Measurements from ENCODE around the gene LIMCH1. TPM values are rescaled to one million over a fixed set of nuclear protein-coding genes. Genes with fewer than 3 reads are reported as not detected.

Gene LIMCH1
- total and polyA plus RNA-seq, 12 donors, result 28.2 to 206 (median 62.3) TPM

DNA sequence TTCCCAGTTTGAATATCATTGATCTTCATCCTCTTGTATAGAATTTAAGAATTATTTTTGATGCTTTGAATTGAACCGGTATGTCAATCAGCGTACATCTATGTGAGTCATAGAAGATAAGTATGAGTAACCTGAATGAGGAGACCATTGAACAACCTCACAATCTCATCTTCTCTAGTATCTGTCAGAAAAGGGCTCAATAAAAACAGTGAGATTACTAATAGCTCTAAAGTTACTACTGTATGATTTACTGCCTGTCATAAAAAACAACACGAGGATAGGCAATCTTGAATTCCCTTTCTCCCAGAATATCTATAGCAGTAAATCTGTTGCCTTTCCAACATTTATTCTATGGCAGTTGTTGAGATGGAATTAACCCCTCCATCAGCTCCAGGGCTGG, 174.5 kb downstream of the LIMCH1 start:
- H3K27me3 ChIP-seq, result peaks cover 14% of the 10 kb centered on the region
- no peaks in the 10 kb centered on the region for H3K9me3 ChIP-seq (replicated peaks in 1 of 3)
- H3K36me3 ChIP-seq (replicated peaks in 1 of 2), result no peaks in the 10 kb centered on the region
- 43 to 69% (median 61%) methylated on average over 3 of the region's 3 CpGs for WGBS, 4 donors
- TF ChIP-seq CTCF (IDR thresholded peaks at IDR 0.05) (no peak), POLR2A (IDR thresholded peaks at IDR 0.05) (no peak)
- H3K4me1 ChIP-seq (replicated peaks in 1 of 2), result no peaks in the 10 kb centered on the region
- no peak overlapping the region for H3K4me3 ChIP-seq
- no peak for DNase-seq
- intact Hi-C loops (cut with DNase I), result no loop called here
- no peak overlapping the region for H3K27ac ChIP-seq

DNA sequence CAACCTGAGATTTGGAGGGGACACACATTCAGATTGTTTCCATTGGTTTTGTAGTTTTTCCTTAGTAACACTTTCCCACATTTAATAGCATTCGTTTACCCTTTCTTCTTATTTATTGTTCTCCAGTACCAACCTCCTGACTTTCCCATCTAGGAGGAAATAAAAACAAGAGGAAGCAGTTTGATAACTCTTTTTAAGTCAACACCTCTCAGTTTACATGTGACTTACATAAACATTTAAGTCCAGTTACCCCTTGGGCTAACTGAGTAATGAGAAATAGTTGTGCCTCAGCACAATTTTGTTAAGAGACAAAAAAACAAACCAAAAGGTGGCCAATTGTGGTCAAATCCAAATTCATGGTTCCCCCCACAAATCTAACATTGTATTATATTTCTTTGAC, 175.8 kb downstream of the LIMCH1 start:
- Histone ChIP-seq H3K4me3 (no peak overlapping the region), H3K4me1 (replicated peaks in 1 of 2) (no peaks in the 10 kb centered on the region), H3K9me3 (replicated peaks in 1 of 3) (no peaks in the 10 kb centered on the region), H3K27me3 (peaks cover 14% of the 10 kb centered on the region), H3K36me3 (replicated peaks in 1 of 2) (no peaks in the 10 kb centered on the region), H3K27ac (no peak overlapping the region)
- DNase-seq, result no peak
- WGBS, 4 donors, result 60 to 75% (median 67%) methylated on average over 1 of the region's 1 CpG
- intact Hi-C loops (cut with DNase I), result no loop called here
- TF ChIP-seq CTCF (IDR thresholded peaks at IDR 0.05) (no peak), POLR2A (IDR thresholded peaks at IDR 0.05) (no peak)

GRCh38 chr4:41714364-41715000, 176.5 kb downstream of the LIMCH1 start:
- Histone ChIP-seq H3K4me3 (no peak overlapping the region), H3K27me3 (peaks cover 14% of the 10 kb centered on the region), H3K9me3 (replicated peaks in 1 of 3) (no peaks in the 10 kb centered on the region), H3K4me1 (replicated peaks in 1 of 2) (no peaks in the 10 kb centered on the region), H3K36me3 (replicated peaks in 1 of 2) (no peaks in the 10 kb centered on the region), H3K27ac (no peak overlapping the region)
- intact Hi-C loops (cut with DNase I), result no loop called here
- DNase-seq, result no peak
- TF ChIP-seq POLR2A (IDR thresholded peaks at IDR 0.05) (no peak), CTCF (IDR thresholded peaks at IDR 0.05) (no peak)
- 65 to 77% (median 70%) methylated on average over 6 of the region's 6 CpGs for WGBS, 4 donors

DNA sequence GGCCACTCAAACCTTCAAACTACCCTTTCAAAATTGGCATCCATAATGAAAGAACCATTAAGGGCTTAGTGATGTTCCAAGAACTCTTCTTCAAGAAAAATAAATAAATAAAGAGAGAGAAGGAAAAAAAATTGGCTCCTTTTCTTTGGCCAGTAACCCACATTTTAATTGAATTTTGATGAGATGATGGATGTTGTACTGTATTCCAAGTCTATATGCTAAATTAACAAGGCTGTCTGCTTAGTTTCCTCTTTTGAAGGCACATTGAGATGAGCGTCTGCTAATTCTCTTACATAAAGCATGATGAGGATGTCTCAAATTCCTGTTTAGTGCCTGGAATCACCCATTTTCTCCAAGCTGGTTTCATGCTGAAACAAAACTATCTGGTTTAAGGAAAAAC, 177.2 kb downstream of the LIMCH1 start:
- H3K27me3 ChIP-seq, result peaks cover 14% of the 10 kb centered on the region
- no peaks in the 10 kb centered on the region for H3K4me1 ChIP-seq (replicated peaks in 1 of 2)
- 60 to 77% (median 72%) methylated on average over 1 of the region's 1 CpG for WGBS, 4 donors
- DNase-seq, result no peak
- H3K27ac ChIP-seq, result no peak overlapping the region
- TF ChIP-seq CTCF (IDR thresholded peaks at IDR 0.05) (no peak), POLR2A (IDR thresholded peaks at IDR 0.05) (no peak)
- intact Hi-C loops (cut with DNase I), result no loop called here
- H3K4me3 ChIP-seq, result no peak overlapping the region
- H3K9me3 ChIP-seq (replicated peaks in 1 of 3), result no peaks in the 10 kb centered on the region
- H3K36me3 ChIP-seq (replicated peaks in 1 of 2), result no peaks in the 10 kb centered on the region

Data from adrenal gland (tissue), 12 donors.